Measurements from ENCODE around the gene SETD7. TPM values are rescaled to one million over a fixed set of nuclear protein-coding genes. Genes with fewer than 3 reads are reported as not detected.

Gene SETD7
- total and polyA plus RNA-seq, 2 experiments from 2014 or later, result 1.1 to 4.2 TPM

DNA sequence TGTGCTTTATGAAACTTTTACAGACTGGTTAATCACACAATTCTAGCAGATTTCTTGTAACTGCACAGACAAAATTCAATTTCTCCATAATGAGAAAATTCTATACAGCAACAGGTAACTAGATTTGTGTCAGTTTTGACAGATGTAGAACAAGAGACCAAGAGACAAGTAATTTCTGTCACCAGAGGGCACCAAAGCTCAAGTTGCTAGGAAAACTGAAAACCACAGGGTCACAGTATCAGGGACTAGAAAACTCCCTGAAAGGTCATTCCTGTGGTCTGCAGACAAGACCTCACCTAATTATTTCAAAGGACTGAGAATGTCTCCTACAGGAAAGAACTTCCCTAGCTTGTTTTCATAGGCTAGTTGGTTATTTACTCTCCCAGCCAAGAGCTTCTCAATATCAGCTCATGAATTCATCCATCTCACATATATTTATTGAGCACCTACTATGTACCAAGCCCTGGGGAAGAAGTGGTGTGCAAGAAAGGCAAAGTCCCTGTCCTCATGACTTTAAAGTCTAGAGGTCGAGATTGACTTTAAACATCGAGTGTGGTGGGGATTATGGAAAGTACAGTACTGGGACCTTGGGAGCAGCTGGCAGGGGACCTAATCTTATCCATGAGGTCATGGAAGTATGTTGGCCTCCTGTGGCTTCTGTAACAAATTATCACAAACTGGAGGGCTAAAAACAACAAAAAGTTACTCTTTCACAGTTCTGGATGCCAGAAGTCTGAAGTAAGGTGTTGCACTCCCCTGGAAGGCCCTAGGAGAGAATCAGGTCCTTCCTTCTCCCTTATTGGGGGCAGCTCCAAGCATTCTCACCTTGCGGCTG, 47.8 kb upstream of the SETD7 start:
- Mint-ChIP-seq H3K4me3 (no peak overlapping the region), H3K9me3 (no peaks in the 10 kb centered on the region; the same call in 2 of the 3 replicates), H3K4me1 (peaks cover 11% of the 10 kb centered on the region), H3K36me3 (ENCODE audit: low read depth) (no peaks in the 10 kb centered on the region), H3K27me3 (ENCODE audit: insufficient read depth, low read depth, poor library complexity) (peaks cover 17% of the 10 kb centered on the region), H3K27ac (no peak overlapping the region)
- H4K20me1 ChIP-seq (replicated peaks; ENCODE audit: insufficient read depth), result no peaks in the 10 kb centered on the region
- peak; percentile 86 for ATAC-seq
- TF ChIP-seq, protein P1, sequence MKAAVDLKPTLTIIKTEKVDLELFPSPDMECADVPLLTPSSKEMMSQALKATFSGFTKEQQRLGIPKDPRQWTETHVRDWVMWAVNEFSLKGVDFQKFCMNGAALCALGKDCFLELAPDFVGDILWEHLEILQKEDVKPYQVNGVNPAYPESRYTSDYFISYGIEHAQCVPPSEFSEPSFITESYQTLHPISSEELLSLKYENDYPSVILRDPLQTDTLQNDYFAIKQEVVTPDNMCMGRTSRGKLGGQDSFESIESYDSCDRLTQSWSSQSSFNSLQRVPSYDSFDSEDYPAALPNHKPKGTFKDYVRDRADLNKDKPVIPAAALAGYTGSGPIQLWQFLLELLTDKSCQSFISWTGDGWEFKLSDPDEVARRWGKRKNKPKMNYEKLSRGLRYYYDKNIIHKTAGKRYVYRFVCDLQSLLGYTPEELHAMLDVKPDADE (IDR thresholded peaks at IDR 0.05), result no peak
- TF ChIP-seq, protein P2, sequence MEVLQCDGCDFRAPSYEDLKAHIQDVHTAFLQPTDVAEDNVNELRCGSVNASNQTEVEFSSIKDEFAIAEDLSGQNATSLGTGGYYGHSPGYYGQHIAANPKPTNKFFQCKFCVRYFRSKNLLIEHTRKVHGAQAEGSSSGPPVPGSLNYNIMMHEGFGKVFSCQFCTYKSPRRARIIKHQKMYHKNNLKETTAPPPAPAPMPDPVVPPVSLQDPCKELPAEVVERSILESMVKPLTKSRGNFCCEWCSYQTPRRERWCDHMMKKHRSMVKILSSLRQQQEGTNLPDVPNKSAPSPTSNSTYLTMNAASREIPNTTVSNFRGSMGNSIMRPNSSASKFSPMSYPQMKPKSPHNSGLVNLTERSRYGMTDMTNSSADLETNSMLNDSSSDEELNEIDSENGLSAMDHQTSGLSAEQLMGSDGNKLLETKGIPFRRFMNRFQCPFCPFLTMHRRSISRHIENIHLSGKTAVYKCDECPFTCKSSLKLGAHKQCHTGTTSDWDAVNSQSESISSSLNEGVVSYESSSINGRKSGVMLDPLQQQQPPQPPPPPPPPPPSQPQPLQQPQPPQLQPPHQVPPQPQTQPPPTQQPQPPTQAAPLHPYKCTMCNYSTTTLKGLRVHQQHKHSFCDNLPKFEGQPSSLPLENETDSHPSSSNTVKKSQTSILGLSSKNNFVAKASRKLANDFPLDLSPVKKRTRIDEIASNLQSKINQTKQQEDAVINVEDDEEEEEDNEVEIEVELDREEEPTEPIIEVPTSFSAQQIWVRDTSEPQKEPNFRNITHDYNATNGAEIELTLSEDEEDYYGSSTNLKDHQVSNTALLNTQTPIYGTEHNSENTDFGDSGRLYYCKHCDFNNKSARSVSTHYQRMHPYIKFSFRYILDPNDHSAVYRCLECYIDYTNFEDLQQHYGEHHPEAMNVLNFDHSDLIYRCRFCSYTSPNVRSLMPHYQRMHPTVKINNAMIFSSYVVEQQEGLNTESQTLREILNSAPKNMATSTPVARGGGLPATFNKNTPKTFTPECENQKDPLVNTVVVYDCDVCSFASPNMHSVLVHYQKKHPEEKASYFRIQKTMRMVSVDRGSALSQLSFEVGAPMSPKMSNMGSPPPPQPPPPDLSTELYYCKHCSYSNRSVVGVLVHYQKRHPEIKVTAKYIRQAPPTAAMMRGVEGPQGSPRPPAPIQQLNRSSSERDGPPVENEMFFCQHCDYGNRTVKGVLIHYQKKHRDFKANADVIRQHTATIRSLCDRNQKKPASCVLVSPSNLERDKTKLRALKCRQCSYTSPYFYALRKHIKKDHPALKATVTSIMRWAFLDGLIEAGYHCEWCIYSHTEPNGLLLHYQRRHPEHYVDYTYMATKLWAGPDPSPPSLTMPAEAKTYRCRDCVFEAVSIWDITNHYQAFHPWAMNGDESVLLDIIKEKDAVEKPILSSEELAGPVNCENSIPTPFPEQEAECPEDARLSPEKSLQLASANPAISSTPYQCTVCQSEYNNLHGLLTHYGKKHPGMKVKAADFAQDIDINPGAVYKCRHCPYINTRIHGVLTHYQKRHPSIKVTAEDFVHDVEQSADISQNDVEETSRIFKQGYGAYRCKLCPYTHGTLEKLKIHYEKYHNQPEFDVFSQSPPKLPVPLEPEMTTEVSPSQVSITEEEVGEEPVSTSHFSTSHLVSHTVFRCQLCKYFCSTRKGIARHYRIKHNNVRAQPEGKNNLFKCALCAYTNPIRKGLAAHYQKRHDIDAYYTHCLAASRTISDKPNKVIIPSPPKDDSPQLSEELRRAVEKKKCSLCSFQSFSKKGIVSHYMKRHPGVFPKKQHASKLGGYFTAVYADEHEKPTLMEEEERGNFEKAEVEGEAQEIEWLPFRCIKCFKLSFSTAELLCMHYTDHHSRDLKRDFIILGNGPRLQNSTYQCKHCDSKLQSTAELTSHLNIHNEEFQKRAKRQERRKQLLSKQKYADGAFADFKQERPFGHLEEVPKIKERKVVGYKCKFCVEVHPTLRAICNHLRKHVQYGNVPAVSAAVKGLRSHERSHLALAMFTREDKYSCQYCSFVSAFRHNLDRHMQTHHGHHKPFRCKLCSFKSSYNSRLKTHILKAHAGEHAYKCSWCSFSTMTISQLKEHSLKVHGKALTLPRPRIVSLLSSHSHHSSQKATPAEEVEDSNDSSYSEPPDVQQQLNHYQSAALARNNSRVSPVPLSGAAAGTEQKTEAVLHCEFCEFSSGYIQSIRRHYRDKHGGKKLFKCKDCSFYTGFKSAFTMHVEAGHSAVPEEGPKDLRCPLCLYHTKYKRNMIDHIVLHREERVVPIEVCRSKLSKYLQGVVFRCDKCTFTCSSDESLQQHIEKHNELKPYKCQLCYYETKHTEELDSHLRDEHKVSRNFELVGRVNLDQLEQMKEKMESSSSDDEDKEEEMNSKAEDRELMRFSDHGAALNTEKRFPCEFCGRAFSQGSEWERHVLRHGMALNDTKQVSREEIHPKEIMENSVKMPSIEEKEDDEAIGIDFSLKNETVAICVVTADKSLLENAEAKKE (CRISPR knock-in tag; IDR thresholded peaks at IDR 0.05), result no peak
- TF ChIP-seq STAT1 (IDR thresholded peaks at IDR 0.05; ENCODE audit: unreplicated experiment), result no peak
- 0 out of 2 replicates have a peak, but pooled peaks have one; percentile 16 for TF ChIP-seq ZNF331 (CRISPR knock-in tag; IDR thresholded peaks at IDR 0.05; ENCODE audit: low read depth)
- no peak for TF ChIP-seq CREB1 (CRISPR knock-in tag; IDR thresholded peaks at IDR 0.05; ENCODE audit: low read depth)
- no peak for TF ChIP-seq POLR2AphosphoS5 (IDR thresholded peaks at IDR 0.05; ENCODE audit: low read depth)
- no peak for TF ChIP-seq ZNF114 (CRISPR knock-in tag; IDR thresholded peaks at IDR 0.05)
- TF ChIP-seq EZH2 (IDR thresholded peaks at IDR 0.05; ENCODE audit: low read depth, unreplicated experiment), result no peak
- no peak for TF ChIP-seq NANOG (IDR thresholded peaks at IDR 0.05; ENCODE audit: borderline replicate concordance)
- TF ChIP-seq EZH2phosphoT487 (IDR thresholded peaks at IDR 0.05; ENCODE audit: unreplicated experiment), result no peak
- TF ChIP-seq, protein P3, sequence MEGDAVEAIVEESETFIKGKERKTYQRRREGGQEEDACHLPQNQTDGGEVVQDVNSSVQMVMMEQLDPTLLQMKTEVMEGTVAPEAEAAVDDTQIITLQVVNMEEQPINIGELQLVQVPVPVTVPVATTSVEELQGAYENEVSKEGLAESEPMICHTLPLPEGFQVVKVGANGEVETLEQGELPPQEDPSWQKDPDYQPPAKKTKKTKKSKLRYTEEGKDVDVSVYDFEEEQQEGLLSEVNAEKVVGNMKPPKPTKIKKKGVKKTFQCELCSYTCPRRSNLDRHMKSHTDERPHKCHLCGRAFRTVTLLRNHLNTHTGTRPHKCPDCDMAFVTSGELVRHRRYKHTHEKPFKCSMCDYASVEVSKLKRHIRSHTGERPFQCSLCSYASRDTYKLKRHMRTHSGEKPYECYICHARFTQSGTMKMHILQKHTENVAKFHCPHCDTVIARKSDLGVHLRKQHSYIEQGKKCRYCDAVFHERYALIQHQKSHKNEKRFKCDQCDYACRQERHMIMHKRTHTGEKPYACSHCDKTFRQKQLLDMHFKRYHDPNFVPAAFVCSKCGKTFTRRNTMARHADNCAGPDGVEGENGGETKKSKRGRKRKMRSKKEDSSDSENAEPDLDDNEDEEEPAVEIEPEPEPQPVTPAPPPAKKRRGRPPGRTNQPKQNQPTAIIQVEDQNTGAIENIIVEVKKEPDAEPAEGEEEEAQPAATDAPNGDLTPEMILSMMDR (conservative IDR thresholded peaks at IDR 0.05; ENCODE audit: low read depth in 2 of 2), result peak; percentile 75 to 85
- TF ChIP-seq JUNB (IDR thresholded peaks at IDR 0.05; ENCODE audit: unreplicated experiment), result no peak
- TF ChIP-seq, protein P4, sequence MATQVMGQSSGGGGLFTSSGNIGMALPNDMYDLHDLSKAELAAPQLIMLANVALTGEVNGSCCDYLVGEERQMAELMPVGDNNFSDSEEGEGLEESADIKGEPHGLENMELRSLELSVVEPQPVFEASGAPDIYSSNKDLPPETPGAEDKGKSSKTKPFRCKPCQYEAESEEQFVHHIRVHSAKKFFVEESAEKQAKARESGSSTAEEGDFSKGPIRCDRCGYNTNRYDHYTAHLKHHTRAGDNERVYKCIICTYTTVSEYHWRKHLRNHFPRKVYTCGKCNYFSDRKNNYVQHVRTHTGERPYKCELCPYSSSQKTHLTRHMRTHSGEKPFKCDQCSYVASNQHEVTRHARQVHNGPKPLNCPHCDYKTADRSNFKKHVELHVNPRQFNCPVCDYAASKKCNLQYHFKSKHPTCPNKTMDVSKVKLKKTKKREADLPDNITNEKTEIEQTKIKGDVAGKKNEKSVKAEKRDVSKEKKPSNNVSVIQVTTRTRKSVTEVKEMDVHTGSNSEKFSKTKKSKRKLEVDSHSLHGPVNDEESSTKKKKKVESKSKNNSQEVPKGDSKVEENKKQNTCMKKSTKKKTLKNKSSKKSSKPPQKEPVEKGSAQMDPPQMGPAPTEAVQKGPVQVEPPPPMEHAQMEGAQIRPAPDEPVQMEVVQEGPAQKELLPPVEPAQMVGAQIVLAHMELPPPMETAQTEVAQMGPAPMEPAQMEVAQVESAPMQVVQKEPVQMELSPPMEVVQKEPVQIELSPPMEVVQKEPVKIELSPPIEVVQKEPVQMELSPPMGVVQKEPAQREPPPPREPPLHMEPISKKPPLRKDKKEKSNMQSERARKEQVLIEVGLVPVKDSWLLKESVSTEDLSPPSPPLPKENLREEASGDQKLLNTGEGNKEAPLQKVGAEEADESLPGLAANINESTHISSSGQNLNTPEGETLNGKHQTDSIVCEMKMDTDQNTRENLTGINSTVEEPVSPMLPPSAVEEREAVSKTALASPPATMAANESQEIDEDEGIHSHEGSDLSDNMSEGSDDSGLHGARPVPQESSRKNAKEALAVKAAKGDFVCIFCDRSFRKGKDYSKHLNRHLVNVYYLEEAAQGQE (IDR thresholded peaks at IDR 0.05; ENCODE audit: unreplicated experiment), result no peak
- no peaks in the 10 kb centered on the region for H3F3A ChIP-seq (replicated peaks; ENCODE audit: low read depth)
- H3K27me3 ChIP-seq (ENCODE audit: insufficient read depth), result no peaks in the 10 kb centered on the region
- no peak overlapping the region for H2AFZ ChIP-seq
- H3K27ac ChIP-seq (ENCODE audit: low read depth), result no peak overlapping the region
- no peaks in the 10 kb centered on the region for H3K9me2 ChIP-seq (ENCODE audit: insufficient read depth)
- H3K4me3 ChIP-seq, result no peak overlapping the region
- no peaks in the 10 kb centered on the region for H3K79me2 ChIP-seq (replicated peaks; ENCODE audit: insufficient read depth)
- H3K4me1 ChIP-seq (ENCODE audit: insufficient read depth), result 0 out of 2 replicates have a peak, but pooled peaks cover 6% of the 10 kb centered on the region
- H3K36me3 ChIP-seq (ENCODE audit: insufficient read depth), result no peaks in the 10 kb centered on the region
- H3K4me2 ChIP-seq, result no peak overlapping the region
- peak; percentile 88 for DNase-seq (ENCODE audit: low spot score)
